ENCODE data around the gene CLDN22.
"Not testable (repeated sequence)": the region's sequence is repeated elsewhere in the genome, so short reads cannot be mapped to it uniquely, and the experiment has no call there.

Gene CLDN22

GRCh38 chr4:183345261-183345660, 25.2 kb upstream of the CLDN22 start:
- no peak for DNase-seq

GRCh38 chr4:183344523-183345255, 24.6 kb upstream of the CLDN22 start:
- DNase-seq: no peak

- no peak for DNase-seq
These were observed 23.7 kb upstream of the CLDN22 start for GRCh38 chr4:183343730-183344129.

DNA sequence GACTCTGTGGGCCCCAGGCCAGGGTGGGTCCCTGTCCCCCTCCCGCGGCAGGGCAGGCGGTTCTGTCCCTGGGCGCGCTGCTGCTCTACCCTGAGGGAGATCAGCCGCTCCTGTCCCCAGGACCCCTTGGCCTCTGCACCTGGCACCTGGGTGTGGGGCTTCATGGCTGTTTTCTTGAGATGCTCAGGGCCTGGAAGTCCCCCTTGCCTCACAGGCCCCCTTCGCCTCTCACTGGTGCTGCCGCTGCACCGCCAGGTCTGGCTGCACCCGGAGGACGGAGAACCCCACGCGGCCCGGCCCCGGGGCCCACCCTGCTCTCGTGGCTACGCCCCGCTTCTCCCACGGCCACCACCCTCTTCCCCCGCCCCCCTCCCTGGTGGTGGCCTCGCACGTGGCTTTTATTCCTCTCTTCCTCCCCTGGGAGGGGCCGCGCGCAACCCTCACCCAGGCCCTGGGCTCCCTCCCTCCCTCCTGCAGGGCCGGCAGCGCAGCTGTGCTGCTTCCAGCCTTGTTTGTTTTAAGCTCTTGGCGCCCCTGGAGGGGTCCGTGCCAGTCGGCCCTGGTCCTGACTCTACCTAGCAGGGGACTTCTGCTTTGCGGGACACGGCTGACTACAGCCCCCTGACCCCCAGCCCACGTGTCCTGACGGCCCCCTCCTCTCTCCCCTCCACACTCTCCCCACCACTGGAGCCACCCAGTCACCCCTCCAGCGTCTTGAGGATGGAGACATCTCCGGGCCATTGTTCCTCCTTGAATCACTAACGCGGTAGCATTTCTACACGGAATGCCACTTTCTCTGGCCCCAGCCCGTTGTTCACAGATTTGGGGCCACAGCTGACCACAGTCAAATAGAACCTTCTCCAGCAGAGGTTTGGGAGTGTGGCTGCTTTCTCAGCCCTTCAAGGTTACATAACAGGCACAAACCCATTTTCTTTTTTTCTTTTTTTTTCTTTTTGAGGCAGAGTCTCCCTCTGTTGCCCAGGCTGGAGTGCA, 22.8 kb upstream of the CLDN22 start:
- DNase-seq: no peak

DNA sequence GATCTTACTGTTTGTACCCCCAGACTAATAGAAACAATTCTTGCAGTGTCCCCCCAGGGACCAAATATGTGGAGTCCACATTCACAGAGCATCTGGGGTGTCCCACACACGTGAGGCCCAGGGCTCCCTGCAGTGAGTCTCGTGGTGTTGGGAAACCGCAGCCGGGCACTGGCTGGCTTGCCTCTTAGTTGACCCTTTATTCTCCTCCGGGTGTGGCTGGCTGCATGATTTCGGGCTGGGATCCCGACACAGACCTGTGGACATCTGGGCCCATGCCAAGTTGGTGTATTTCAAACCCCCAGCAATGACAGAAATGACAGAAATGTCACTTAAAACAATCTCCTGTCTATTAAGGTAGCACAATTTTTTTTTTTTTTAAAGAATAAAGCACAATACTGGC, 17.8 kb upstream of the CLDN22 start:
- DNase-seq: no peak

- DNase-seq: no peak
These were observed 17.3 kb upstream of the CLDN22 start for GRCh38 chr4:183337349-183337748.

GRCh38 chr4:183335369-183335940, 15.4 kb upstream of the CLDN22 start:
- DNase-seq: peak; percentile 54 to 84

DNA sequence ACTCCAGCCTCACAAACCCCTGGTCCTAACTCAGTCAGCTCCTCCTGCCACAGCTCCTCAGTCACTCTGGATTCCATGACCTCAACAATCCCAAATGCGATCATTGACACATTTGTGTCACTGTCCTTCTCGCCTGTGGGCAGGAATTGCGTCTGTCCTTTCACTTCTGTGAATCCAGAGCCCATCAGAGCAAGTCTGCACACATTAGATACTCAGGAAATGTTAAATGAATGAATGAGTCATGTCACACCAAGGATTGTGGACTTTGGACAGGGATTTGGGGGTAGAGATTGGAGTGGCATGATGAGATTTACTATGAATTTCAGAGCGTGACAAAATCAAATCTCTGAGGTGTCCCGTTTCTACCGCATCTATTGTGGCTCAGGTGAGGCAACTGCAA, 13.9 kb upstream of the CLDN22 start:
- no peak for DNase-seq

- DNase-seq: no peak
These were observed 13.1 kb upstream of the CLDN22 start for GRCh38 chr4:183333202-183333601.

GRCh38 chr4:183332447-183332846, 12.4 kb upstream of the CLDN22 start:
- no peak for DNase-seq

- no peak for DNase-seq
These were observed 10.8 kb upstream of the CLDN22 start for GRCh38 chr4:183330841-183331240.

DNA sequence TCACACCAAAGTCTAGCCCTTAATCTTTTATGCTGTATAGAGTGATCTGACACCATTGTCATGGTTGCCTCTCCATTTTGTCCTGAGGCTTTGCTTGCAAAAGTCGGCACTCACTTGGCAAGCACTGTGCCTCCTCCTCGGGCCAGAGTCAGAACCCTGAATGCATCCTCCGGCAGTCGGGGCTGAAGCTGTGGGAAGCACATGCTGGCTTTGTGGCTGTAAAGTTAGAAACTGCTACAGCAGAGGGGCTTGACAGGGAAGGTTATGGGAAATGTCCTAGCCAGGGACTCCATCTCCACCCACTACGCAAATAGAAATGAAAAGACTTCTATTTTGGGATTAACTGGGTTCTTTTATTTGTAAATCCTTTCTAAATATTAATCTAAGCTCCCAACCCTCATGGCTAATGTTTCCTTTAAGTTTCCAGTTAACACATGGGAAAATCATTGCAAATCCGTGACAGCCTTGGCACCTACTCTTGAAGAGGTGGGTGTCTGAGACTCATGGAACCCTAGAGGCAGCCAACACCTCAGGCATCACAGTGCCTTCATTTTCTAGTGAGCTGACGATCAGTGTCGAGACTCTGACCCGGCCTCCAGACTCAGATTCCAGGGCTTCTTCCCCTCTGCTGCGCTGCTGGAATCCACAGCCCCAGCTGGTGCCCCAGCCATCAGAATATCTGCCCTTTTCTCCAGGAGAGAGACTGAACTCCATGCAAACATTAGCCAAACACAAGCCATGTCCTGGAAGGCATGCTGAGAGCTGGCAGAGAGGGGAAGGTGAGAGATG, 10.1 kb upstream of the CLDN22 start:
- no peak for DNase-seq

GRCh38 chr4:183329244-183329643, 9.2 kb upstream of the CLDN22 start:
- no peak for DNase-seq

- no peak for DNase-seq
These were observed 8.8 kb upstream of the CLDN22 start for GRCh38 chr4:183328832-183329231.

DNA sequence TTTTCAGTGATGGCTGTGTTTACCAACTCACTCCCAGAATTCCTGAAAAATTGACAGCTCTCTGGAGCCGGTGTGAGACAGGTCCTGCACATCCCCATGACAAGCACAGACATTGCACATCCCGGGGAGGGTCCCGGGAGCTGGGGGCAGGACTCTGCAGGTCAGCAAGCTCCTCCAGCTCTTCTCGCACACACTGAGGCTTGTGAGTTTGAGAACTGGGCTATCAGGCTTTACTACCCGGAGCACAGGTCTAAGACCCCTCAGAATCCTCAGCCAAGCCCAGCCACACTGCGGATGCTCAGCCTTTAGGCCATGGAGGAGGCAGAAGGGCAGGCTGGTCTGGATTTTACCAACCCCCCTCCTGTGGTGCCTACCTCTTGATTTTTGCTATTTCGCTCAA, 7.8 kb upstream of the CLDN22 start:
- no peak for DNase-seq

GRCh38 chr4:183326853-183327252, 6.8 kb upstream of the CLDN22 start:
- DNase-seq: no peak

GRCh38 chr4:183326387-183326786, 6.3 kb upstream of the CLDN22 start:
- not testable (repeated sequence) for DNase-seq

DNA sequence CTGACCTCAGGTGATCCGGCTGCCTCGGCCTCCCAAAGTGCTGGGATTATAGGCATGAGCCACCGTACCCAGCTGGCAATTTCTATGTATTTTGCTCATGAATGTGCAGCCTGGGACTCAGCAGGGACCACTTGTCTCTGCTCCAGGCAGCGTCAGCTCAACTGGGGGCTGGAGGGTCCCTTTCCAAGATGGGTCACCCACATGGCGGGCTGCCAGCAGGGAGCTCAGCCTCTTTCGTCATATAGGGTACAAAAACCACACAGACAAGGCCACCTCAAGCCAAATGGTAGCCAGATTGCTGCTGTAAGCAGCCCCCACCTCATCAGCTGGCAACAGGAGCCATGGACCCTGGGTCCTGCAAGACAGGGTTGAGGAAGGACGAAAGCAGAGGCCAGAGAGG, 4.5 kb upstream of the CLDN22 start:
- no peak for DNase-seq

DNA sequence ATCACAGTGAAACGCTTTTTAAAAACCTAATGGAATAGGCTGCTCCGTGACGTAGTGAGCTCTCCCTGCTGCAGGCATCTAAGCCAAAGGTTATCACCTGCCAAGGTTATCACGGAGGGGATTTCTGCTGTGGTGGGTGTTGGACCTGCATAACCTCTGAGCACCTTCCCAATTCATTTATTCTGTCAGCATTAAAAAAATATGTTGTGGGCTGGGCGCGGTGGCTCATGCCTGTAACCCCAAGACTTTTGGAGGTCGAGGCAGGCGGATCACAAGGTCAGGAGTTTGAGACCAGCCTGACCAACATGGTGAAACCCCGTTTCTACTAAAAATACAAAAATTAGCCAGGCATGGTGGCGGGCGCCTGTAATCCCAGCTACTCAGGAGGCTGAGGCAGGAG, 4.0 kb upstream of the CLDN22 start:
- DNase-seq: not testable (repeated sequence)

DNA sequence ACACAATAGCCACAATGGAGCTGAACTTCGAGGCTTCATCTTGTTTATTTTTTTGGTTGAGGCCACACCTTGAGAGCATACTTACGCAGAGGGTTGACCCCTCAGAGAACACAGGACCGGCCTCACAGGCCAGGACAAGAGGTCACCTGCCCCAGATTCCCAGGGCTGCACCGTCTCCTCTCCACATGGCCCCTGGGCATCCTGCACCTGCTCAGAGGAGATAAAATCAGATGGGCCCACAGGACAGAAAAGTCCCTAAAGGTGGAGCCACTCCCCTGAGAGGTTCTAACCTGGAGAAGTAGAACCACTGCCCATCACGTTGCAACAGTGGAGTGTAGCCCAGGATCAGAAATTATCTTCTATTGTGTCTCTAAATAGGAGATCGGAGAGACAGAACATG, 3.2 kb upstream of the CLDN22 start:
- no peak for DNase-seq

- DNase-seq: no peak
These were observed 2.2 kb upstream of the CLDN22 start, which contains the start of gene CLDN24 for GRCh38 chr4:183322326-183322725. Gene CLDN24 (minus strand): TSS chr4:183322426. CDS start chr4:183322426, 0 bp downstream.

DNA sequence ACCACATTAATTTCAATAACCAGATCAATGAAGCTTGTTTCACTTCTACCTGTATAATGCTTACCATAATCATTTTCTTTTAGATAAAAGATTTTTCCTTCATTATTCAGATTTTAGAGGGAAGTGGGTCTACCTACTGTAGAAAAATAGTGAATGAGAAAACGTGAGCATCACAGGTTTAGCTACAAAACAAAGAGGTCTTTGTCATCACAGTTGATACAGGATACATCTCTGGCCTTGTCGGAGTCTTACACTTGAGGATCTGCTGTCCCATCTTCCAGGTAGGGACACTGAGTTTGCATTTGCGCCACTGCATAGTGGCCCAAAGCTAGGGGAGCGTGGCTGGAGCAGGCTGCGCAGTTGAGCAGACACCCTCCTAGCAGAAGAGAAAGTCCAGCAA, 1.4 kb upstream of the CLDN22 start:
- no peak for DNase-seq

DNA sequence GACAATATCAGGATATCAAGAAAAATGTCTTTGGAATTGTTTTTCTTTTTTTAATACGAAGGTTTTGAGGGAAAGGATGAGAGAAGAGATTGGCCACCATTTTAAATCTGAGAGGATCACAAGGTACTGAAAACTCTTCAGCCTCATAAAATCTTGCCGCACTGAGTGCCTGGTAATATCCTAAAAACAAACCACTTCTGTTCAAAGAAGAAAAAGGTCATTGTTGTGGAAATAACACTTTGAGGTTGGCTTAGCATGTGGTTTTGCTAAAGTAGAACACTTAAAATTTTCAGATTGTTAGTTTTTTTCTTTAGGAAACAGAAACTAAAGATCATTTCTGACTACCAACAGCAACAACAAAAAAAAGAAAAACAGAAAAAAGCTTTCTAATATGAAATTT, 1.0 kb upstream of the CLDN22 start:
- no peak for DNase-seq
